ENCODE measurements around the gene MTIF3.

DNA sequence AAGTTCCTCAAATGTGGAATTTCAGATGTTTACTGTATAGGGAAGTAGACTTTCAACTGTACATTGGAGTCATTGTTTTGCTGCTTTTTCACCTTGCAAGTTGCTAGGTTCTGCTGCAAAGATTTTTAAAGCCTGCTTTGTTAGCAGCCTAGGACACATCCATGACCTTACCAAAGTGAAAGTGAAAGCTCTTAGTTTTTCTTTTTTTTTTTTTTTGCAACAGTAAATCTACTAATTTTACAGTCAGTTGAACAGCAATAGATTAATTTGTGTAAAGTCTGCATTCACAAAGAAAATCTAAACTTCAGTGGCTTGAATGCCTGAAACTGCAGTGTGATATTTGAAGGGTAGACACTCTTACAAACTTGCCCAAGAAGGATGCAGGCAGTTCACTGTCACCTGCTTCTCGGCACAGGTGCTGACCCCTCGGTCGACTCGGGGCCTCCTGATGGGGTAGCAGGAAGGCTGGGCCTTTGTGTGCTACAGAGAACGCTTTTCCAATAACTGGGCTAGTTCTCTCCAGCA, 5.0 kb upstream of the MTIF3 start:
- TF ChIP-seq ZNF792 (tag by site-specific recombination; IDR thresholded peaks at IDR 0.05), result no peak
- TF ChIP-seq PRDM6 (tag by site-specific recombination; IDR thresholded peaks at IDR 0.05), result no peak
- no peak for TF ChIP-seq GLI4 (tag by site-specific recombination; IDR thresholded peaks at IDR 0.05)
- TF ChIP-seq TRIM28 (IDR thresholded peaks at IDR 0.05; ENCODE audit: borderline replicate concordance, low read length), result no peak
- no peak for TF ChIP-seq ZNF221 (tag by site-specific recombination; IDR thresholded peaks at IDR 0.05; ENCODE audit: borderline replicate concordance)
- TF ChIP-seq, protein P1, sequence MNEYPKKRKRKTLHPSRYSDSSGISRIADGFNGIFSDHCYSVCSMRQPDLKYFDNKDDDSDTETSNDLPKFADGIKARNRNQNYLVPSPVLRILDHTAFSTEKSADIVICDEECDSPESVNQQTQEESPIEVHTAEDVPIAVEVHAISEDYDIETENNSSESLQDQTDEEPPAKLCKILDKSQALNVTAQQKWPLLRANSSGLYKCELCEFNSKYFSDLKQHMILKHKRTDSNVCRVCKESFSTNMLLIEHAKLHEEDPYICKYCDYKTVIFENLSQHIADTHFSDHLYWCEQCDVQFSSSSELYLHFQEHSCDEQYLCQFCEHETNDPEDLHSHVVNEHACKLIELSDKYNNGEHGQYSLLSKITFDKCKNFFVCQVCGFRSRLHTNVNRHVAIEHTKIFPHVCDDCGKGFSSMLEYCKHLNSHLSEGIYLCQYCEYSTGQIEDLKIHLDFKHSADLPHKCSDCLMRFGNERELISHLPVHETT (tag by site-specific recombination; IDR thresholded peaks at IDR 0.05), result no peak
- no peak for TF ChIP-seq ZNF23 (tag by site-specific recombination; IDR thresholded peaks at IDR 0.05; ENCODE audit: borderline replicate concordance)
- TF ChIP-seq, protein P2, sequence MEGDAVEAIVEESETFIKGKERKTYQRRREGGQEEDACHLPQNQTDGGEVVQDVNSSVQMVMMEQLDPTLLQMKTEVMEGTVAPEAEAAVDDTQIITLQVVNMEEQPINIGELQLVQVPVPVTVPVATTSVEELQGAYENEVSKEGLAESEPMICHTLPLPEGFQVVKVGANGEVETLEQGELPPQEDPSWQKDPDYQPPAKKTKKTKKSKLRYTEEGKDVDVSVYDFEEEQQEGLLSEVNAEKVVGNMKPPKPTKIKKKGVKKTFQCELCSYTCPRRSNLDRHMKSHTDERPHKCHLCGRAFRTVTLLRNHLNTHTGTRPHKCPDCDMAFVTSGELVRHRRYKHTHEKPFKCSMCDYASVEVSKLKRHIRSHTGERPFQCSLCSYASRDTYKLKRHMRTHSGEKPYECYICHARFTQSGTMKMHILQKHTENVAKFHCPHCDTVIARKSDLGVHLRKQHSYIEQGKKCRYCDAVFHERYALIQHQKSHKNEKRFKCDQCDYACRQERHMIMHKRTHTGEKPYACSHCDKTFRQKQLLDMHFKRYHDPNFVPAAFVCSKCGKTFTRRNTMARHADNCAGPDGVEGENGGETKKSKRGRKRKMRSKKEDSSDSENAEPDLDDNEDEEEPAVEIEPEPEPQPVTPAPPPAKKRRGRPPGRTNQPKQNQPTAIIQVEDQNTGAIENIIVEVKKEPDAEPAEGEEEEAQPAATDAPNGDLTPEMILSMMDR (tag by site-specific recombination; IDR thresholded peaks at IDR 0.05), result no peak
- TF ChIP-seq TCF7L2 (IDR thresholded peaks at IDR 0.05; ENCODE audit: borderline replicate concordance, low read depth, low read length), result no peak
- TF ChIP-seq REST (tag by site-specific recombination; IDR thresholded peaks at IDR 0.05), result no peak
